ENCODE data around the gene PPP4R4.
"Not testable (repeated sequence)": the region's sequence is repeated elsewhere in the genome, so short reads cannot be mapped to it uniquely, and the experiment has no call there.

PPP4R4 gene

DNA sequence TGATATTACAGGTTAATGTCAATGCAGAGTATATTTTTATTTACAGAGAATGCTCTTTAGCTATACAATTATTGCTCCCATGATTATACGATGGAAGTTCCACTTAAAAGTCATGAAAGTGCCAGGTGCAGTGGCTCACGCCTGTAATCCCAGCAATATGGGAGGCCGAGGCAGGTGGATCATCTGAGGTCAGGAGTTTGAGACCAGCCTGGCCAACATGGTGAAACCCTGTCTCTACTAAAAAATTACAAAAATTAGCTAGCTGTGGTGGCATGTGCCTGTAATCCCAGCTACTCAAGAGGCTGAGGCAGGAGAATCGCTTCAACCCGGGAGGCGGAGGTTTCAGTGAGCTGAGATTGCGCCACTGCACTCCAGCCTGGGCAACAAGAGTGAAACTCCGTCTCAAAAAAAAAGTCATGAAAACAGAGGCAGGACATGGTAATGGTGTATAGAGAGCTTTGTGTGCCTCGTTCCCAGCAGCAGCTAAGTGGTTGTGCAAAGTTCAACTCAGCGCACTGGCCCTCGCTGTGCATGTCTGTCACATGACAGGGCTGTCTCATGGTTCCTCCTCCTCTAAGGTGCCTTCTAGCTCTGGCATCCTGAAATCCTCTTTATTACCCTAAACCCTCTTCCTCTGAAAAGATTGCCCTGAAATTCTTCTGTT is 102.9 kb downstream of the PPP4R4 start:
- DNase-seq (ENCODE audit: low read depth, low spot score): not testable (repeated sequence)

DNA sequence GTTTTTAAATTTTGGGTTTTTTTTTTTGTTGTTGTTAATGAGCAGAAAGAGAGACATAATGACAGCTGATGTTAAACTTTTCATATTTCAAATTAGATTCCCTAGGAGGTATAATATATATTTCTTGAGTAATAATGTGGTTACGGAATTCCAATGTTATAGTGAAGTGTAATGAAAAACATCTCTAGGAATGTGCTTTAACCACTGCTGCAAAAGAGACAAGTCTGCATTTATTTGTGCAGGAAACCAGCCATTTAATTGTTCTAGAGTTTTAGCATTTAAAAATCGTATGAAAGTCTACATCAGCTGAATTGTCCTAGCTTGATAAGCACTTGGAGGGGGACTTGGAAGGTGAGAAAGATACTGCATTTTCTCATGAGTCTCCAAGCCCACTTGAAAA is 104.6 kb downstream of the PPP4R4 start:
- no peak for DNase-seq (ENCODE audit: low read depth, low spot score)

DNA sequence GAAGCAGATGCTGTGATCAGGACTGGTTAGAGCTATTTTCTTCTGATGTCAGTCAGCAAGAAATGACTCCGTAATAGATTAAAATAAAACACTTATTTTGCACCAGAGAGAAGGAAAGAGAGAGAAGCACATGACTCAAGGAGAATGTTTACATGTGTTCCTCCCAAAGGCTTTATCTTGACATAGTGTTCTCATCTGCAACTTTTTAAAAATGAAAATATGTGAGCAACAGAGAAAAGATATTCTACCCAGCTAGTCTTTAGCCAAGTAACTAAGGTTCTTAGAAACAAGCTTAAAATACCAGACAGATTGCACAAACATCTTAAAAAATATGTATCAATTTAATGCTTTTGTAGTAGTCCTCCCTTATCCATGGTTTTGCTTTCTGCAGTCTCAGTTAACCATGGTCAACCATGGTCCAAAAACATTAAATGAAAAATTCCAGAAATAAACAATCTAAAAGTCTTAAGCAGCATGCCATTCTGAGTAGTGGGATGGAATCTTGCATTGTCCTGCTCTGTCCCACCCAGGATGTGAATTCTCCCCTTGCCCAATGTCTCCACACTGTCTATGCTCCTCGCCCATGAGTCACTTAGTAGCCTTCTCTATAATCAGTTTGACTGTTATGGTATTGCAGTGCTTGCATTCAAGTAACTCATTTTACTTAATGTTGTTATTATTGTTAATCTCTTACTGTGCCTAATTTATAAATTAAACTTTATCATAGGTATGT is 109.0 kb downstream of the PPP4R4 start:
- DNase-seq (ENCODE audit: low read depth, low spot score): no peak

DNA sequence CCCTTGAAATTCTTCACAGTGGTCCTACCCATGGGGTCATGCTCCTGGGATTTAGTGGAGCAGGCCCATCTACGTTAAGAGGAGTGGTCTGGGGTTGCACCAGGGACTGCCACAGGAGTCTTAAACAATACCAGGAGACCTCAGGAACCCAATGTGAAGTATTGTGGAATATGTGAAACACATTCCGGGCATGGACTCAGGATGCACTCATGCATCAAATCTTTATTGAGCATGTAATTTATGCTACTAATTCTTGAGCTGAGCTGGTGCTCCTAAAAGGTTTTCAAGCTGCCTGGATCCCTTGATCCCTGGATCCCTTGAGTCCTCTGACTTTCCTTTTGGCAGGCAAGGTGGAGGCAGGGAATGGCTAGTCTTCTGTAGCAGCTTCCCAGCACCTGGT is 110.1 kb downstream of the PPP4R4 start:
- no peak for DNase-seq (ENCODE audit: low read depth, low spot score)

DNA sequence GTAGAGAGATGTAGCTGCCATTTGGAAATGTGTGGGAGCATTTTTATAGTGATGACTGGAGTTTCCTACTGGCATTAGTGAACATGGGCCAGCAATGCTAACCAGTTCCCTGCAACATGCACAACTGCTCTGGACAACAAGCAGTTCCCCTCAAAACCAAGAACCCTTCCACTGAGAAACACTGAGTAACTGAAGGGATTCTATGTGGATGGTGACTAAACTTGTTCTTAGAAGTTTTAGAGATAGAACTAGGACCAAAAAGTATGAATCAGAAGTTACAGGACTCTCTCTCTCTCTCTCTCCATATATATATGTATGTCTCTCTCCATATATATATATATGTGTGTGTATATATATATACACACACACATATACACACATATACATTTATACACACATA is 111.0 kb downstream of the PPP4R4 start:
- DNase-seq (ENCODE audit: low read depth, low spot score): no peak

DNA sequence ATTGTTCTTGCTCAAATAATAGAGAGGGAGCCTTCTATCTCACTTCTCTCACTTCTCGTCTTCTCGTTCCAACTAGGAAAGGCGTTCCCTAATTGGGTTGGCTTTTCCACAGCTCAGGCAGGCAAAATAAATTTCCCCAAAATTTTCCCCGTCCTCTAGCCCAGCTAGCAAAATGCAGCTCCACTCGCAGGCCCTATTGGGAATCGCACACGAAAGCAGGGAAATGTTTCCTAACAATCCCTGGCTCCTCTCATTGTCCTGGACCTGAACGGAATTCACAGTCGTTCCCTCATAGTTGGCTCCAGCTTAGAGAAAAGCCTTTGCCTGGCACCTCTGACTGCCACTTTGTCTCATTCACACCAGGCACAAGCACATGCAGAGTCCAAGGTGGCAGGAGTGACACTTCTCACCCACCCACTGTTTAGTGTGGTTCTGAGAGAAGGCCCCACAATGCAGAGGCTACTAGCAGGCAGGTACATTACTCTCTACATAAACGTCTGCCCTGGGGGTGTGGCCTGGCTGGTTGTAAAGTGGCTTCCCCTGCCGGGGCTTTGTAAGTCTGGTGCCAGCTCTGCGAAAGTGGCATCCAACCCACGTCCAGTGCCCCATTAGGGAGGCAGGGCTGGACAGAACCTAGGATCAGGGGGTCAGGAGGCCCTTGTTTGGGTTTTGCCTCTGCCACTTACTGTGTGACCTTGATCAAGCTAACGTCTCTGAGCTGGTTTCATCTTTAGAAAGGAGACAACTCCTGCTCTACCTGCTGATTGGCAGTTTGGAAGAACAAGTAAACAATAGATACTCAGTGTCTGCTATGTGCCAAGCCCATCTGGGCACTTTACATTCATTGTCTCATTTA is 114.7 kb downstream of the PPP4R4 start:
- peak; percentile 15 for DNase-seq (ENCODE audit: low read depth, low spot score)

DNA sequence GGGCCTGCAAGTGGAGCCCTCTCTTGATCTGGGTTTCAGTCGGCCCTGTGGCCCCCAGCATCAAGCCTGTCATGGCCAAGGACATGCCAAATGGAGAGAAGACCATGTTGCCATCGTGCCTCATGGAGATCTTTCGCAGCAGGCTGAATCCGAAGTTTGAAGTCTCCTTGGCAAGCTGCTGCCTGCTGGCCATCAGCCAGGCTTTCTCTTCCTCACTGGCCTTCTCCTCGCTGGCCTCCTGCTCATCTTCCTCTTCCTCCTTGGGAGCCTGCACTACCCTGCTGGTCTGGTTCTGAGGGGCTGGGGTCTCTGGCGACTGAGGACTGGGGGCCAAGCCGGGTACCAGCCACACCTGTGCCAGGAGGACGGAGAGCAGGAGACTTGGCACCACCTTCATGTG is 116.1 kb downstream of the PPP4R4 start:
- DNase-seq (ENCODE audit: low read depth, low spot score): no peak

DNA sequence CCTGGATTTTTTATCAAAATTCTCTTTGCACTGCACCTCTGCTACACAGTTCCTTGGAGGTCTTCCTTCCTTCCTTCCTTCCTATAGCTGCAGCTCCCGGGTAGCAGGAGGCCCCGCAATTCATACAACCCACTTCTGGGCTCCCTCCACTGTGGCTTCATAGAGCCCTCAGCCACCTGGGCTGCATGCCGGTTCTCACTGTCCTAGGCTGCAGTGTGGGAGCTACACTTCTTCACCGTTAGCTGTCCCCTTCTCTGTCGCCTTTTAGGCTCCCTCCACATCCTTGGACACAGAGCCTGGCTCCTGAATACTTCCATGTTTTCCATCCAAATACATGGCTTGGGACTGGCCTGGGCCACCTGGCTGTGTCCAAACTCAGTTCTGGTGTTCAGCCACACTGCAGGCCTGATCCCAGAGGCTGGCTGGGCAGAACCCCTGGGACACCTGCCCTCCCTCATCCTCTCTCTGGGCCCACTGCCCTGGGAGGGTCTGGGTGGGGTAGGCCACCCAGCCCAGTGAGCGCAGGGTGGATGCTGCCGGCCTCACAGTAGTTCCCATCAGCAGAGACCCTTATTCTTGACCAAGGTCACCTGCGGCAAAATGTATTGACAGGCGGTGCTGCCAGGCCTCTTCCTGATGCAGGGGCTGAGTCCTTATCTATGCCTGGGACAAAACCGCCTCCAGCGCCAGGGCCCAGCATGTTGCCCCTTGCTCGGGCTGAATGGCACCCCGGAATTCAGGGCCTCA is 117.2 kb downstream of the PPP4R4 start:
- no peak for DNase-seq (ENCODE audit: low read depth, low spot score)

DNA sequence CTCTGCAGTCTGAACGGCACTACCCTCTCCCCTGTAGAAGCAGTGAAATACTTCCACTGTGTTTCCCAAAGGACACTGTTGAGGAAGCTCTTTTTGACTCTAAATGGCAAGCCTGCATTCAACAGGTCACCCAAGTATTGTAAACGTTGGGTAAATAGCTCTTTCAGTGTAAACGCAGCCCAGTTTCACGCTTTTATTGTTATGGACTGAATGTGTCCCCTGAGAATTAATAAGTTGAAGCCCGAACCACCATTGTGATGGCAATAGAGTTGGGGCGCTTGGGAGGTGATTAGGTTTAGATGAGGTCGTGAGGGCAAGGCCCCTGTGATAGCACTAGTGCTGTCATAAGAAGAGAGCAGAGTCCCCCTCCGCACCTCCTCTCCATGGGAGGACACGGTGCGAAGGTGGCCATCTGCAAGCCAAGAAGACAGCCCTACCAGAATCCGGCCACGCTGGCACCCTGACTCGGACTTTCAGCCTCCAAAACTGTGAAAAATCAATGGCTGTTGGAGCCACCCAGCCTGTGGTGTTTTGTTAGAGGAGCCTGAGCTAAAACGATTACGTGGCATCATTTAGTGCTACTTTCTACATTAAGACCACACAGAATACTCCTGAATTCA is 117.9 kb downstream of the PPP4R4 start:
- DNase-seq (ENCODE audit: low read depth, low spot score): no peak

DNA sequence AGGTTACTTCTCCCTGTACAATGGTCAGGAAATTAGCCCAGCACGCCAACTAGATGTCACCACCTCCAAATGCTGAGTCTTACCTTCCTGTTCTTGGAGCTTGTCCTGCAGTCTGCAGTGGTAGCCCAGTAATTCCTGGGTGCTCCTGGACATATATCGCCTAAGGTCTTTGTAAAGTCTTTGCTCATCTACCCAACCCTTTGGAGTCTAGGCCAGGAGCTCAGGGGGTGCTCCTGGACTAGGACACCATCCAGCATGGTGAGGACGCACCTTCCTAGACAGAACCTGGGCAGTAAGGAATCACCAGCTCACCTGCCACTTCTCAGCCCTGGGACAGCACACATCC is 118.4 kb downstream of the PPP4R4 start:
- no peak for DNase-seq (ENCODE audit: low read depth, low spot score)

DNA sequence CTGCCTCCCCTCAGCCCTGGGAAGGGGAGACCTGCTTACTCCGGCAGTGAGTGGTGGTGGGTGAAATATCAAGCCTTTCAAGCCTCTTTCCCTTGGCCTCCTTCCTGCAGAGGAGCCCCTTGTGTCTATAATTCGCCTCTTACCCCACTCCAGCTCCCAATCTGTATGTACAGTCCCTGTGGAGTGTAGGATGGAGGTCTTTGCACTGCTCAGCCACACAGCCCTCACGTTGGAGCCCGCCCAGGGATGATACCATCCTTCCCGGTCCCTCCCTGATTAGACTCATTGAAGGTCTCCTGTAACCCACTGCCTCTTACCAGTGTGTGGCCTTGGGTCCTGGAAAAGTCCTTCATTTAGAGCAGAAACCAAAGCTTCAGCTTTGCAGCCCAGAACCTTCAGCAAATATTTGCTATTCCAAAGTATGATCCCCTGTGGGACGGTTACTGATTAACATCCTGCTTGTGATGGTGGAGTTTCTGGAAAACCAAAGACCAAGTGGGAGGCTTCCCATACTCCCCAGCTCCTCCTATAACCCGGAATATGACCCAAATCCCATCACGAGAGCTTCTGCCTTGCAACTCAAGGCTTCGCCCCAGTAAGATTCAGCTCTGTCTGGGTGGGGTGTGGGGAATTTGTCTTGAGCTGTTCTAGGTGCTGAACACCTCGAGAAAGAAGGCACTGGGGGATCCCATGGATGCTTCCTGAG is 118.9 kb downstream of the PPP4R4 start, which contains the start of gene SERPINA10:
TSS of gene SERPINA10 (minus strand) at position 397 of the 706 bp plus-strand sequence. CDS start 2,675 bp downstream, outside the sequence.
- DNase-seq (ENCODE audit: low read depth, low spot score): no peak

DNA sequence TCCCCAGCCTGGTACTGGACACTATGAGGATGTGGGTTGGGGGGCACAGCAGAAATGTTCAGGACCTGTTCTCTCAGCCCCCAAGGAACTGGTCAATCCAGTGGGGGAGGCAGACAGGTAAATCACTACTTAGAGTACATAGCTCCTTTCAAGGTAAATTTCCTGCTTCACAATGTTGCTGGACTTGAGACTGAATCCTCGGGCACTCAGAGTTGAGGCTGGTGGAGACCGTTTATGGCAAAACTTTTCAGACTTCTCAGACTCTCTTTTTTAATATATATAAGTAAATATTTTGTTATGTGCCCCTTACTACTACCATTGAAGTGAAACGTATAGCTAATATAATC is 119.4 kb downstream of the PPP4R4 start:
- DNase-seq (ENCODE audit: low read depth, low spot score): no peak

DNA sequence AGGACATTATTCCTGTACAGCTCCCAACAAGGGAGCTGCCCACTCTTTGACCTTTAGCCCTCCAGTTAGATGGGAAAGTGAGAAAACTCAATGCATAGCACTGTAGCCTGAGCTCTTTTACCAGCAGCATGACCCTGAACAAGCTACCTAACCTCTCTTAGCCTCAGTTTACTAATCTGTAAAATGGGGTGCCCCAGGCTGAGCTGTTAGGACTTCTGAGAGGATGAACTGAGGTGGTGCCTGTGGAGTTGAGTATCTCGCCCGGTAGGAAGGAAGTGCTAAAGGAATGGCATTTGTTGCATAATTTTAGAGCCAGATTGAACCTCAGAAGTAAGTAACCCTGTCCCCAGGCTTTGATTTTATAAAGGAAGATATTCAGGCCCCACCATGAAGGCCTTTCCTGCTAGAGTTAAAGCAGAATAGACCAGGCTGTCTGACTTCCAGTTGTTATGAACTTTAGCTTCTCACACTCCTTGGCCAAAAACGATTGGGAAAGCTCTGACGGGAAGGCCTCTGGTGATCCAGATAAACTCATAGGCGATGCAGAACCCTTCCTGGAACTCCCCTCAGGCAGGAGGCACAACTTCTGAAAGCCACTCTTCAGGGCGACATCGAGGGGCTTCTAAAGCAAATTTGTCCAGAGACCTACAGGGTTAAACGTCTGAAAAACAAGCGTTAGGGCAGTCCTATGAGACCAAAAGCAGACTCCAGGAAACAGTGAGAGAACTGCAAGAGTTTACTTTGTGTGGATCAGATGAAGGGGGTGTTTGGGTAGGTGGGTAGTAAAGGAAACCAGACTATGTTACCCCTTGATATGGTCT is 121.4 kb downstream of the PPP4R4 start:
- DNase-seq (ENCODE audit: low read depth, low spot score): no peak

DNA sequence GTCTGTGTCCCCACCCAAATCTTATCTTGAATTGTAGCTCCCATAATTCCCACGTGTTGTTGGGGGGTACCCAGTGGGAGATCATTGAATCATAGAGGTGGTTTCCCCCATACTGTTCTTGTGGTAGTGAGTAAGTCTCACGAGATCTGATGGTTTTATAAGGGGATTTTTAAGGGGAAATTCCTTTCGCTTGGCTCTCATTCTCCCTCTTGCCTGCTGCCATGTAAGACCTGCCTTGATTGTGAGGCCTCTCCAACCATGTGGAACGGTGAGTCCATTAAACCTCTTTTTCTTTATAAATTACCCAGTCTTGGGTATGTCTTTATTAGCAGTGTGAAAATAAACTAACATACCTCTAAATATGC is 122.0 kb downstream of the PPP4R4 start:
- DNase-seq (ENCODE audit: low read depth, low spot score): not testable (repeated sequence)

DNA sequence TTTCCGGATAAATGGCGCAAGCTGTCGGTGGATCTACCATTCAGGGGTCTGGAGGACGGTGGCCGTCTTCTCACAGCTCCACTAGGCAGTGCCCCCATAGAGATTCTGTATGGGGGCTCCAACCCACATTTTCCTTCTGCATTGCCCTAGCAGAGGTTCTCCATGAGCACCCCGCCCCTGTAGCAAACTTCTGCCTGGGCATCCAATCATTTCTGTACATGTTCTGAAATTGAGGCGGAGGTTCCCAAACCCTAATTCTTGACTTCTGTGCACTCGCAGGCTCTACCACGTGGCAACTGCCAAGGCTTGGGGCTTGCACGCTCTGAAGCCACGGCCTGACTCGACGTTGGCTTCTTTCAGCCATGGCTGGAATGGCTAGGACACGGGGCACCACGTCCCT is 124.0 kb downstream of the PPP4R4 start:
- no peak for DNase-seq (ENCODE audit: low read depth, low spot score)

DNA sequence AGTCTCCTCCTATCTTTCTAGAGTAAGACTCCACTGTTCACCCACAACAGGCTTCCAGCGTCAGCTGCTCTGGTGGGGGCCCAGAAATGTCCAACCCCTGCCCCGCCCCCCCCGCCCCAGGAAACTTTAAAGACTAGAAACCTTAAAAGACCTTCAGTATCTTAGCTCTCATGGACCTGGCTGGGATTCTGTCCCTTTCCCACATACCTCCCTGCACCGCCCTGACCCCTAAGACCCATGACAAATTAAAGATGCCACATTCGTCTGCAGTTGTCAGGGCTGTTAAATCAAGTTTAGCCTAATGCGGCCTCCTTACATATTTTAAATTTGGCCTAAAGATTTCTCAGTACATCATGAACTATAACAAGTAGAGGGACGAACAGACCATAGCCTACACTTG is 129.0 kb downstream of the PPP4R4 start:
- DNase-seq (ENCODE audit: low read depth, low spot score): no peak

DNA sequence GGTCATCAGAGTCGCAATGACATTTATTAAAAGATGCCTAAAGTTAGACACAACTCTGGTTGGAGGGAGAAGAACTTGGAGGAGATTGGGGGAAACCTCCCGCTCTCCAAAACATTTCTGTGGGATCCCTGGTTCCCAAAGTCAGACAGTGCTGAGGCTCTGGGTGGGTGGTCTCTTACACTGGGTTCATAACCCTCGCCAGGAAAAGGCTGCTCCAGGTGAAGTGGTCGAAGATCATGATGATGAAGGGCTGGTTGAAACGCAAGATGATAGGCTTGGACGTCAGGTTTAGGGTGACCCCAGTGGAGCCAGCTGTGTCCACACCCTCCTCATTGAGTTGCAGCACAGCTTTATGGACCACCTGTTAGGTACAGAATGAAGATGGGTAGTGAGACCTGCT is 130.1 kb downstream of the PPP4R4 start:
- no peak for DNase-seq (ENCODE audit: low read depth, low spot score)

DNA sequence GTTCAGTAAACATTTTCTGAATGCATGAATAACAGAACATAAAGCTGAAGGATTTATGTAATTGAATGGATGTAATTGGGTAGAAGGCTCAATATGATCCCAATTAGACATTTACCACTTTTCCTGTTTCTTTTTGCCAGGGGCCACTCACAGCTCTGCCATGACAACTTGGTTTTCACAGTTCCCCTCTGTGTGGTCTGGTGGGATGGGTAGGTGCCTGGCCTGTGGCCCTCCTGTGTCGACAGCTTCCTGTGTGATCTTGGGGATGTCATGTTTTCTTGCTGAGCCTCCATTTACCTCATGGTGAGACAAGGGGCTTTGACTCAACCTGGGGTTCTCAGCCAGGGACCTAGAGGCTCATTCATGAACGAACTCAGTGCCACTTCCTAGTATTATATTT is 131.5 kb downstream of the PPP4R4 start:
- DNase-seq (ENCODE audit: low read depth, low spot score): no peak

DNA sequence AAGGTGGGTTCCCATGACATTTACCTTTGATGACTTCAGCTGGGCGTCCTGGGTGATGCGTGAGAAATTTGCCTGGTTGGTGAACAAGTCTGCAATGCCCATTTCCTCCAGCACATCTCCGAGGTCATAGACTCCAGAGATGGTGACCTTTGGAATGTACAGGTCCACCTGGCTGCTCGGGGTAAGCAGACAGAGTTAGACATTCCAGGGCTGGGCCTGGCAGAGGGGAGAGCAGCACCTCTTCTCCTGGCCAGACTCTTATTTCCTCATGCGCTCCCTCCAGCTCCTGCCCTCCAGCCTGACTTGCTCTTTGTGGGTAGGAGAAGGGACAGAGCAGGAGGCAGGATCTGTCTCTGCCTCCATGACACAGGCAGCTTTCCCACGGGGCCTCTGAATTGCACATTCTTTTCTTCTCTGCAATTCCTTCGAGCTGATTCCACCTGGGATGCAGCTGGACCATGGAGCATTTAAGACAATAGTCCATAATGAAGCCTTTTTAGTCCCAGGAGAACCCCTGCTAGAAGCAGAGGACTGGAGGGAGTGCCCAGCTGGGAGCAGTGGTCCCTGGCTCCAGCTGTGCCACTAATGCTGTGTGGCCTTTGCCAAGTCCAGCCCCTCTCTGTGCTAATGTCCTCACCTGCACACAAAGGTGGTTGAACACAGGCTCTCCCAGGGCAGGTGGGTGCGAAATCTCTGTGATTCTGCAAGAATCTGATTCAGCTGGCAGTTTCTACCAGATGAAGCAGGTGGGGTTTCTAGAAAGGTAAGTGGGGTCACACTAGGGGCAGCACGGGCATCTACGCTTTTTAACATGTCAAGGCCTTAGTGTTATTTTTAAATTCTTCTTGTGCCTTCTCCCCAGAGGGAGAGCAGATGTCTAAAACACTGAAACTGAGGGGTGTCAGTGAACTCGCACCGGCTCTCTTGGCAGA is 132.2 kb downstream of the PPP4R4 start:
- no peak for DNase-seq (ENCODE audit: low read depth, low spot score)

Data from ELF-1 (cell line).